ENCODE measurements around the gene BMPR1A. TPM values are rescaled to one million over a fixed set of nuclear protein-coding genes. Genes with fewer than 3 reads are reported as not detected.

Gene BMPR1A
- total RNA-seq, 1 donor from 2014 or later, result 84.7 TPM

GRCh38 chr10:86715836-86716235 is 40.6 kb upstream of the BMPR1A start:
- Mint-ChIP-seq H3K9me3 (no peaks in the 10 kb centered on the region), H3K4me1 (ENCODE audit: unreplicated experiment) (peaks cover 24% of the 10 kb centered on the region), H3K4me3 (peak overlapping the region; percentile 61), H3K36me3 (no peaks in the 10 kb centered on the region), H3K27ac (peak overlapping the region; percentile 65), H3K27me3 (no peaks in the 10 kb centered on the region)
- no peak for DNase-seq (ENCODE audit: extremely low spot score, unreplicated experiment)
- no peak for TF ChIP-seq CTCF (conservative IDR thresholded peaks at IDR 0.05)

GRCh38 chr10:86716466-86716865 is 40.0 kb upstream of the BMPR1A start:
- TF ChIP-seq CTCF (conservative IDR thresholded peaks at IDR 0.05), result no peak
- Mint-ChIP-seq H3K27me3 (no peaks in the 10 kb centered on the region), H3K27ac (no peak overlapping the region), H3K9me3 (no peaks in the 10 kb centered on the region), H3K36me3 (no peaks in the 10 kb centered on the region), H3K4me3 (no peak overlapping the region), H3K4me1 (ENCODE audit: unreplicated experiment) (peaks cover 23% of the 10 kb centered on the region)
- DNase-seq (ENCODE audit: extremely low spot score, unreplicated experiment), result no peak

GRCh38 chr10:86718556-86718955 is 37.9 kb upstream of the BMPR1A start:
- no peaks in the 10 kb centered on the region for H3K27me3 Mint-ChIP-seq

GRCh38 chr10:86721232-86721631 is 35.2 kb upstream of the BMPR1A start:
- Mint-ChIP-seq H3K9me3 (no peaks in the 10 kb centered on the region), H3K4me1 (ENCODE audit: unreplicated experiment) (no peaks in the 10 kb centered on the region), H3K27me3 (no peaks in the 10 kb centered on the region), H3K27ac (no peak overlapping the region), H3K4me3 (no peak overlapping the region), H3K36me3 (no peaks in the 10 kb centered on the region)
- TF ChIP-seq CTCF (conservative IDR thresholded peaks at IDR 0.05), result no peak
- DNase-seq (ENCODE audit: extremely low spot score, unreplicated experiment), result no peak

More at GRCh38 chr10:86718556-86718955, 37.9 kb upstream of the BMPR1A start:
- peaks cover 17% of the 10 kb centered on the region for H3K4me1 Mint-ChIP-seq (ENCODE audit: unreplicated experiment)
- DNase-seq (ENCODE audit: extremely low spot score, unreplicated experiment), result no peak
- H3K36me3 Mint-ChIP-seq, result no peaks in the 10 kb centered on the region
- no peak overlapping the region for H3K27ac Mint-ChIP-seq
- TF ChIP-seq CTCF (conservative IDR thresholded peaks at IDR 0.05), result no peak
- H3K9me3 Mint-ChIP-seq, result no peaks in the 10 kb centered on the region
- H3K4me3 Mint-ChIP-seq, result no peak overlapping the region

DNA sequence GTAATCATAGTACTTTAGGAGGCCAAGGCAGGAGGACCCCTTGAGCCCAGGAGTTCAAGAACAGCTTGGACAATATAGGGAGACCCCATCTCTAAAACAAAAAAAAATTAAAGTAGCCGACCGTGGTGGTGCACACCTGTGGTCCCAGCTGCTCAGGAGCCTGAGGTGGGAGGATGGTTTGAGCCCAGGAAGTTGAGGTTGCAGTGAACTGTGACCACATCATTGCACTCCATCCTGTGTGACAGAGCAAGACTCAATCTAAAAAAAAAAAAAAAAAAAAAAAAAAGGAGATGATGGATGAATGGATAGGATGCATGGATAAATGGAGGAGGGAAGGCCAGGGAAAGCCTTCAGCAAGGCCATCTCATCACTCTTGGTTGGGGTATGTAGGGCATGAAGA is 33.4 kb upstream of the BMPR1A start:
- no peak for TF ChIP-seq CTCF (conservative IDR thresholded peaks at IDR 0.05)
- Mint-ChIP-seq H3K4me1 (ENCODE audit: unreplicated experiment) (peaks cover 4% of the 10 kb centered on the region), H3K9me3 (no peaks in the 10 kb centered on the region), H3K4me3 (no peak overlapping the region), H3K27me3 (no peaks in the 10 kb centered on the region), H3K27ac (no peak overlapping the region), H3K36me3 (no peaks in the 10 kb centered on the region)
- DNase-seq (ENCODE audit: extremely low spot score, unreplicated experiment), result no peak

DNA sequence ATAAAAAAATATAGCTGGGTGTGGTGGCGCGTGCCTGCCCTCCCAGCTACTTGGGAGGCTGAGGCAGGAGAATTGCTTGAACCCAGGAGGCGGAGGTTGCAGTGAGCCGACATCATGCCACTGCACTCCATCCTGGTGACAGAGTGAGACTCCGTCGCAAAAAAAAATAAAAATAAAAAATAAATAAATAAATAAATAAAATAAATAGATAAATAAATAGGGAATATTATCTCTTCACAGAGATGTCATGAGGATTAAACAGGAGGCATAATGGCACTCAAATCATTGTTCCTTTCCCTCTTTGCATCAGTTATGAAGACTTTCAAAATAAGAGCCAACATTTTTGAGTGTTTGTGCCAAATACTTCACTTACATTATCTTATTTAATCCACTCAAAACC is 32.0 kb upstream of the BMPR1A start:
- no peaks in the 10 kb centered on the region for H3K36me3 Mint-ChIP-seq
- no peak for TF ChIP-seq CTCF (conservative IDR thresholded peaks at IDR 0.05)
- peaks cover 4% of the 10 kb centered on the region for H3K4me1 Mint-ChIP-seq (ENCODE audit: unreplicated experiment)
- no peak for DNase-seq (ENCODE audit: extremely low spot score, unreplicated experiment)
- H3K27ac Mint-ChIP-seq, result no peak overlapping the region
- no peak overlapping the region for H3K4me3 Mint-ChIP-seq
- H3K27me3 Mint-ChIP-seq, result no peaks in the 10 kb centered on the region
- H3K9me3 Mint-ChIP-seq, result no peaks in the 10 kb centered on the region
